Stimulated activated CD8-positive, alpha-beta memory T cell treated with anti-CD3 and anti-CD28 coated beads, Interleukin-7, amount 100 ng/mL, for 48 hours (primary cell): ENCODE measurements around the gene HMMR.
"Not testable (repeated sequence)": the region's sequence is repeated elsewhere in the genome, so short reads cannot be mapped to it uniquely, and the experiment has no call there.

Source experiments
- DNase-seq, 2 donors: peaks; one replicate each; pipeline ENCODE4 v3.0.0-alpha.2; 2020; ENCODE audit warnings: low read depth in 1 of 2; ENCODE audit errors: extremely low read depth in 1 of 2

The HMMR gene, protein sequence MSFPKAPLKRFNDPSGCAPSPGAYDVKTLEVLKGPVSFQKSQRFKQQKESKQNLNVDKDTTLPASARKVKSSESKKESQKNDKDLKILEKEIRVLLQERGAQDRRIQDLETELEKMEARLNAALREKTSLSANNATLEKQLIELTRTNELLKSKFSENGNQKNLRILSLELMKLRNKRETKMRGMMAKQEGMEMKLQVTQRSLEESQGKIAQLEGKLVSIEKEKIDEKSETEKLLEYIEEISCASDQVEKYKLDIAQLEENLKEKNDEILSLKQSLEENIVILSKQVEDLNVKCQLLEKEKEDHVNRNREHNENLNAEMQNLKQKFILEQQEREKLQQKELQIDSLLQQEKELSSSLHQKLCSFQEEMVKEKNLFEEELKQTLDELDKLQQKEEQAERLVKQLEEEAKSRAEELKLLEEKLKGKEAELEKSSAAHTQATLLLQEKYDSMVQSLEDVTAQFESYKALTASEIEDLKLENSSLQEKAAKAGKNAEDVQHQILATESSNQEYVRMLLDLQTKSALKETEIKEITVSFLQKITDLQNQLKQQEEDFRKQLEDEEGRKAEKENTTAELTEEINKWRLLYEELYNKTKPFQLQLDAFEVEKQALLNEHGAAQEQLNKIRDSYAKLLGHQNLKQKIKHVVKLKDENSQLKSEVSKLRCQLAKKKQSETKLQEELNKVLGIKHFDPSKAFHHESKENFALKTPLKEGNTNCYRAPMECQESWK

DNA sequence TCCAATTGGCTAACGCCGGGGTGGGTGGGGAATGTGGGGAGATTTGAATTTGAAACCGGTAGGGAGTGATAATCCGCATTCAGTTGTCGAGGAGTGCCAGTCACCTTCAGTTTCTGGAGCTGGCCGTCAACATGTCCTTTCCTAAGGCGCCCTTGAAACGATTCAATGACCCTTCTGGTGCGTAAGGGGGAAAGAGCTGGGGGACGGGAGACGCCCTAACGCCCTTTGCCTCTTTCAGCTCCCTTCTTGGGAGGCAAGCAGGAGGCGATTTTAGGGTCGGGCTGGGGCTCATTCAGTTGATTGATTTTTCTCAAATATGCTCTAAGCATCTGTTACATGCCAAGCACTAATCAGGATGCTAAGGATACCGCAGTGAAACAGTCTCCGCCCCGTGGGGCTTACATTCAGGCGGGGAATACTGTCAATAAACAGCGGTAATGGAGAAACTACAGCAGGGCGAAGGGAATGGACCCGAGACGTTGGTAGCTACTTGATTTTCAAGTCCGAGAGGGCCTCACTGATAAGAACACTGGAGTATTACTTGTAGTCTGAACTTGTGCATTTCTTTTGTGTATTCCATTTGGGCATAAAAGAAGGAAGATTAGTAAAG is at the start of gene HMMR:
Gene HMMR (plus strand): TSS at position 71 of the 610 bp plus-strand sequence. CDS start 61 bp downstream, at position 132.
- no peak for DNase-seq

GRCh38 chr5:163415673-163416072 is 44.8 kb upstream of the HMMR start:
- DNase-seq, result not testable (repeated sequence)

DNA sequence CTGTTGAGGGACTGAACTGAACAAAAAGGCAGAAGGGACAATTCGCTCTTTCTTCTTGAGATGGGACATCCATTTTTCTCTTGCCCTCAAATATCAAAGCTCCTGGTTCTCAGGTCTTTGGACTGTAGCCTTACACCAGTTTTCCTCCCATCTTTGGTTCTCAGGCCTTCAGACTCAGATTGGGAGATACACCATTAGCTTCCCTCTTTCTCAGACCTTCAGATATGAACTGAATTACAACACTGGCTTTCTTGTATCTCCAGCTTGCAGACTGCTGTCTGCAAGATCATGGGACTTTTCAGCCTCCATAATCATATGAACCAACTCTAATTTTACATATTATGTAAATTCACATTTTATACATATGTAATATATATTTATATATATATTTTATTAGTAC is 35.6 kb upstream of the HMMR start:
- DNase-seq, result no peak

- DNase-seq, result not testable (repeated sequence)
Observed at GRCh38 chr5:163426128-163426527, 34.3 kb upstream of the HMMR start.

DNA sequence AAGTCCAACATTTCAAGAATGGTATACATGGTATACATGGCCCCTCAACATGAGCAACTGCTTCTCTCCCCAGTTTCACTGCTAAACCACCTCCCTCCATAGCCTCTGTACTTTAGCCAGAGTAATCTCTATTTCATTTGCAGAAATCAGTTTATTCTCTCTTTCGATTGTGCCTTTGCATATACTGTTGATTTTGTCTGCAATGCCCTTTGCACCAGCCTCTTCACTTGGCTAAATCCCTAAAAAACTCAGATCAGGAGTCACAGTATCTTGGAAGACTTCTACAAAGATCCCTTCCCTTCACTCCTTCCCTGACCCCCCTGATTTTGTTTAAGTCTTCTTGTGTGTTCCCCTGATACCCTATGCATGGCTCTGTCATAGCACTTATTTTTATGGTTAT is 27.9 kb upstream of the HMMR start:
- DNase-seq, result no peak

DNA sequence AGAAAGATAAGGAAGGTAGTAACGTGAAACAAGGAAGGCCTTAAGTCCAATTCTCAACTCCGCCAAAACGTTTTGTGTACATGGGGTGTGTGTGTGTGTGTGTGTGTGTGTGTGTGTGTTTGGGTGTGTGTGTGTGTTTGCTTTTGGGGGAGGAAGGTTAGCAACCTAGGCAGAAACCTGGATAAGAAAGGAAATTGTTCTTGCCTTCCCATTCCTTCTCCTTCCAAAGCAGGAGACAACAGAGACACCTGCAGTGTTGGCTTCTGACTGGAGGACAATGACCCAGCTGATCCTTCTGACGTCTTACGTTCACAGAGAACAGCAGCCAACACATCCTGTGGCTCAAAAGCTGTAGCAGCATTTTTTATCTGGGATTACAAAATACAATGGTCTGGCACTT is 27.2 kb upstream of the HMMR start:
- no peak for DNase-seq

- no peak for DNase-seq
Observed at GRCh38 chr5:163434401-163434866, 26.0 kb upstream of the HMMR start.

DNA sequence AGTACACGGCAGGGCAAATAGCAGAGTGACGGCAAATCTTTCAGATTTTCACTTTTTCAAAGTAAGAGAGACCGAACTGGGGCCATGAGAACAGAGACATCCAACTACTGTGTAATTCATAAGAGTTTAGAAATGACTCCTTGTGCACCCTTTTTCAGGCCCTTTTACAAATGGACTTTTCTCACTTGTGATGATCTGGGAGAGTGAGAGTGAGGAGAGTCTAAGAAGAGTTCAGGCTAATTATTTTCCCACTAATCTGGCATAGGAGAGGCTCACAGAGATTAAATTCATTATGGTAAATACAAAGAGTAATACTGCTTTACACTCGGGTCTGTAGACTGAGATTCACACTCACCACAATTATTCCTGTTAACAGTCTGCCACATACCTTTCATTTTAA is 23.9 kb upstream of the HMMR start:
- DNase-seq, result no peak

DNA sequence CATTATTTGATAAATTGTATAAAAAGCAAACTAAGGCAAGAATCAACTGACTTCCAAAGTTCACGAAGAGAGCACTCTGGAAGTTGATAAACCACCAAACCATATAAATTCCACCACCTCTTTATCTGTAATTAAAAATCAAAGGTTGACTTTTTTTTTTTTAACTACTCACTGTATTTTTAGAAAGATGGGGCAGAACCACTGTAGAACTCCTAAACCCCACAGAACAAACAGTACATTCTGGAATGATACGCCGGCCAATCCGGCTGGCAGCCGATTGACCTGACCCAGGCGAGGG is 23.5 kb upstream of the HMMR start:
- DNase-seq, result no peak

- DNase-seq, result peak; percentile 69 to 88
Observed at GRCh38 chr5:163437309-163438182, 22.9 kb upstream of the HMMR start, which contains the start of gene CCNG1. CCNG1 (plus strand) TSS chr5:163437595; CDS start chr5:163439257, 1,662 bp downstream.

- DNase-seq, result no peak
Observed at GRCh38 chr5:163439092-163439425, 21.4 kb upstream of the HMMR start.

DNA sequence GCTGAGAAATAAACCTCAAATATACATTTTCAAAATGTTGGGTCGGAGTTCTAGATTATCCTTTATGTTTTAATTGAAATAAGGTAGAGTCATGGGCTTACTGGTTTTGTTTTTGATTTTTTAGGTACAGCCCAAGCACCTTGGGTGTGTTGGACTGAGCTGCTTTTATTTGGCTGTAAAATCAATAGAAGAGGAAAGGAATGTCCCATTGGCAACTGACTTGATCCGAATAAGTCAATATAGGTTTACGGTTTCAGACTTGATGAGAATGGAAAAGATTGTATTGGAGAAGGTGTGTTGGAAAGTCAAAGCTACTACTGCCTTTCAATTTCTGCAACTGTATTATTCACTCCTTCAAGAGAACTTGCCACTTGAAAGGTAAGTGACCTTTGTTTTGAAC is 19.5 kb upstream of the HMMR start:
- DNase-seq, result no peak

- no peak for DNase-seq
Observed at GRCh38 chr5:163444526-163444925, 15.9 kb upstream of the HMMR start.

DNA sequence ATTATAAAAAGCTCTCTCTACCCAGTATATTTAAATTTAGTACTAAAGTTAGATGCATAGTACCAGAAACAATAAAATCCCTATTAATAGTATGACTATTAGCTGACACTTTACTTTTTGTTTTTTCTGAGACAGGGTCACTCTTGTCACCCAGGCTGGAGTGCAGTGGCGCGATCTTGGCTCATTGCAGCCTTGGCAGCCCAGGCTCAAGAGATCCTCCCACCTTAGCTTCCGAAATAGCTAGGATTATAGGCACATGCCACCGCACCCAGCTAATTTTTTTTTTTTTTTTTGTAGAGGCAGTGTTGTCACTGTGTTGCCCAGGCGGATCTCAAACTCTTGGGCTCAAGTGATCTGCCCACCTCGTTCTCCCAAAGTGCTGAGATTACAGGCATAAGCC is 15.1 kb upstream of the HMMR start:
- no peak for DNase-seq

DNA sequence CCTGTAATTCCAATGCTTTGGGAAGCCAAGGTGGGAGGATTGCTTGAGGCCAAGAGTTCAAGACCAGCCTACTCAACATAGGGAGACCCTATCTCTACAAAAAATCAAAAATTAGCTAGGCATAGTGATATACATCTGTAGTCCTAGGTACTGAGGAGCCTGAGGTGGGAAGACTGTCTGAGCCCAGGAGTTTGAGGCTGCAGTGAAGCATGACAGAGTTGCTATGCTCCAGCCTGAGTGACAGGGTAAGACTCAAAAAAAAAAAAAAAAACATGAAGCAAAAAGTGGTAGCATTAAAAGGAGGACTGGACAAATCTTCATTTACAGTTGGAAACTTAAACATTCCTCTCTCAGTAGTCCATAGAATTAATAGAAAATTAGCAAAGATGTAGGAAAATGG is 13.2 kb upstream of the HMMR start:
- no peak for DNase-seq

DNA sequence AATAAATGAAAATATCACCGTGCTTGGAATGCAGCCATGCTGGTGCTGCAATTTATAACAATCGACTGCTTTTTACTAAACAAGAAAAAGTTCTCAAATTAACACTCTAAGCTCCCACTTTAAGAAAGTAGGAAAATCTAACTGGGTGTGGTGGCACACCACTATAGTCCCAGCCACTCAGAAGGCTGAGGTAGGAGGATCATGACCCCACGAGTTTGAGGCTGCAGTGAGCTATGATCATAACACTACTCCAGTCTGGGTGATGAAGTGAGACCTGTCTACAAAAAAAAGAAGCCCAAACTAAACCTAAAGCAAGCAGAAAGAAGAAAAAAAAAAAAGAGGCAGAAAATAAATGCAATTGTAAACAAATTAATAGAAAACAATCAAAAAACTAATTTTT is 12.6 kb upstream of the HMMR start:
- no peak for DNase-seq

GRCh38 chr5:163448491-163448890 is 11.9 kb upstream of the HMMR start:
- DNase-seq, result no peak

DNA sequence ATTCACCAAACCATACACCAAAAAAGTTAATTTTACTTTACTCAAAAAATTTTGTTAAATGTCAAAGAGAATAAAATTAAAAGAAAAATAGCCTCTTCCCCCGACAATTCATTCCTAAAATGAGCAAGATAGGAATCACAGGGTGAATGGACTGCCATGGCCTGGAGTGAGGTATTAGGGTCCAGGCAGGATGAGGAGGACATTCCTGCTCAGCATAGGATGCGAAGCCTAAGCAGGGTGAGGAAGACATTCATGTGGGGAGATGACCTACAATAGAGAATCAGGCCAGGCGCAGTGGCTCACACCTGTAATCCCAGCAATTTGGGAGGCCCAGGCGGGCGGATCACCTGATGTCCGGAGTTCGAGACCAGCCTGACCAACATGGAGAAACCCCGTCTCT is 8.9 kb upstream of the HMMR start:
- no peak for DNase-seq

DNA sequence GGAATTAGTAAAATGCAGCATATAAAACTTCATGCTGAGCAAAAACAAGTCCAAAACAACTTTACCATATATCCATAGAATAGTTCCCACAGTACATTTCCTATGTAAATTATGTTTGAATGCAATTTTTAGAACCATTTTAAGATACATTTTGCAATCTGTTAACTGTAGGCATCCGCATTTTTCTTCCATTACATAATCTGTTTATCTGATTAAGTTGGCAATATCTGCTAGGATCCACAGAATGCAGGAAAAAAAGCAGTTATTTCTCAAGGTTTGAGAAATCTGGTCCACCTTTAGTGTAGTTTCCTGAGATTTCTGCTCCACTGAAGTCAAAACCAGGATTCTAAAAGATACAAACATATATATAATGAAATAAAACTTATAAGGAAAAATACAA is 6.7 kb upstream of the HMMR start:
- no peak for DNase-seq

DNA sequence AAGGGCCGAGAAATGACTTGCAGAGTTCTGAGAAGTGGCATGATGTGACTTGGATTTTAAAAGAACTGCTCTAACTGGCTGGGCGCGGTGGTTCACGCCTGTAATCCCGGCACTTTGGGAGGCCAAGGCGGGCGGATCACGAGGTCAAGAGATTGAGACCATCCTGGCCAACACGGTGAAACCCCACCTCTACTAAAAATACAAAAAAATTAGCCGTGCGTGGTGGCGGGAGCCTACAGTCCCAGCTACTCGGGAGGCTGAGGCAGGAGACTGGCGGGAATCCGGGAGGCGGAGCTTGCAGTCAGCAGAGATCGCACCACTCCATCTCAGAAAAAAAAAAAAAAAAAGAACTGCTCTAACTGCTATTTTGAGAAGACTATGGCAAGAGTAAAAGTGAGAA is 5.0 kb upstream of the HMMR start:
- DNase-seq, result not testable (repeated sequence)

GRCh38 chr5:163456029-163456589 is 4.3 kb upstream of the HMMR start:
- DNase-seq, result no peak
